SK-N-SH (cell line): Measurements from ENCODE around the gene BTG3. TPM values are rescaled to one million over a fixed set of nuclear protein-coding genes. Genes with fewer than 3 reads are reported as not detected.

ENCODE experiments used
- CTCF ChIA-PET: fragments of 300-600, 350-600 bp; formaldehyde crosslinking; extraction: SDS; loops from one replicate; lab custom pipeline; 2021; lab: Yijun Ruan, JAX
- POLR2A ChIA-PET: fragments of 350-600 bp; sonication (Branson Sonifier 250); formaldehyde crosslinking; extraction: SDS; loops from one replicate; lab custom pipeline; 2020; ENCODE audit warnings: antibody characterized with exemption, inconsistent platforms; lab: Yijun Ruan, JAX
- DNase-seq: peaks from one replicate; pipeline ENCODE4 v3.0.0; 2012
- H2AFZ ChIP-seq: fragments of 200-600 bp; sonication (generic); 2 replicates; pipeline ENCODE4 v1.8.1; 2016; ENCODE audit warnings: antibody characterized with exemption, mild to moderate bottlenecking, low read depth
- H3F3A ChIP-seq: fragments of 200-600 bp; sonication (generic); replicated peaks from 2 replicates; pipeline ENCODE3; 2016; ENCODE audit warnings: antibody characterized with exemption, mild to moderate bottlenecking; ENCODE audit not compliant: insufficient read depth
- H3K27ac ChIP-seq, 2 experiments: fragments of 200-500 bp in 1 of 2; fragments of 200-600 bp in 1 of 2; sonication (Bioruptor generic) in 1 of 2; sonication (generic), shearing (Covaris generic) in 1 of 2; 2 replicates each; pipeline versions ENCODE4 v1.5.1 to v1.6.1; 2014 to 2016; ENCODE audit warnings: low read depth in 2 of 2, inconsistent platforms in 1 of 2, low read length in 1 of 2, mild to moderate bottlenecking in 1 of 2, mixed read lengths in 1 of 2
- H3K27me3 ChIP-seq: fragments of 200-600 bp; sonication (generic), shearing (Covaris generic); 2 replicates; pipeline ENCODE4 v1.6.1; 2016; ENCODE audit warnings: mixed run types; ENCODE audit not compliant: insufficient read depth
- H3K36me3 ChIP-seq, 2 experiments: fragments of 200-500 bp in 1 of 2; fragments of 200-600 bp in 1 of 2; sonication (Bioruptor generic) in 1 of 2; sonication (generic) in 1 of 2; replicated peaks in 1 of 2; 2 replicates each; pipeline versions ENCODE3 to v1.5.1; 2014 to 2016; ENCODE audit warnings: low read length in 1 of 2, mild to moderate bottlenecking in 1 of 2; ENCODE audit not compliant: insufficient read depth in 2 of 2, control insufficient read depth in 1 of 2
- H3K4me1 ChIP-seq, 2 experiments: fragments of 200-500 bp in 1 of 2; fragments of 200-600 bp in 1 of 2; sonication (Bioruptor generic) in 1 of 2; sonication (generic), shearing (Covaris generic) in 1 of 2; 2 replicates each; pipeline versions ENCODE4 v1.5.1 to v1.6.1; 2014 to 2016; ENCODE audit warnings: low read depth in 1 of 2, low read length in 1 of 2, mixed run types in 1 of 2; ENCODE audit not compliant: insufficient read depth in 2 of 2, control insufficient read depth in 1 of 2
- H3K4me2 ChIP-seq: fragments of 200-600 bp; sonication (generic), shearing (Covaris generic); 2 replicates; pipeline ENCODE4 v1.6.1; 2017; ENCODE audit warnings: mixed run types
- H3K4me3 ChIP-seq, 2 experiments: fragments of 200-500 bp in 1 of 2; fragments of 200-600 bp in 1 of 2; sonication (Bioruptor generic) in 1 of 2; sonication (generic), shearing (Covaris generic) in 1 of 2; 2 replicates each; pipeline versions ENCODE4 v1.5.1 to v1.8.1; 2014 to 2016; ENCODE audit warnings: low read depth in 2 of 2, inconsistent platforms in 1 of 2, low read length in 1 of 2, mild to moderate bottlenecking in 1 of 2, mixed read lengths in 1 of 2, moderate library complexity in 1 of 2
- H3K79me2 ChIP-seq: fragments of 200-600 bp; sonication (generic); 2 replicates; pipeline ENCODE4 v1.8.1; 2017; ENCODE audit warnings: mild to moderate bottlenecking; ENCODE audit not compliant: insufficient read depth
- H3K9ac ChIP-seq: fragments of 200-600 bp; sonication (generic); 2 replicates; pipeline ENCODE4 v1.6.1; 2017; ENCODE audit warnings: mixed run types
- H3K9me2 ChIP-seq: fragments of 200-600 bp; sonication (generic); 2 replicates; pipeline ENCODE4 v1.6.1; 2017; ENCODE audit warnings: mixed run types
- H3K9me3 ChIP-seq: fragments of 200-600 bp; sonication (generic); 2 replicates; pipeline ENCODE4 v1.6.1; 2017; ENCODE audit warnings: mixed run types, mild to moderate bottlenecking, moderate library complexity
- H4K20me1 ChIP-seq: fragments of 200-600 bp; sonication (generic); 2 replicates; pipeline ENCODE4 v1.6.1; 2017; ENCODE audit warnings: mild to moderate bottlenecking, mixed run types; ENCODE audit not compliant: insufficient read depth
- CHD2 ChIP-seq: fragments of 150-350 bp; IDR thresholded peaks from 2 replicates; pipeline ENCODE4 v1.6.1; 2018; ENCODE audit warnings: low read length; ENCODE audit not compliant: partially characterized antibody
- CTCF ChIP-seq: fragments of 200-600 bp; sonication (generic); IDR thresholded peaks from 2 replicates; pipeline ENCODE4 v1.6.1; 2017; ENCODE audit warnings: antibody characterized with exemption, mild to moderate bottlenecking, moderate library complexity
- EP300 ChIP-seq, 2 experiments: IDR thresholded peaks; 2 replicates each; pipeline versions ENCODE4 v1.4.0 to v1.6.1; 2012; ENCODE audit warnings: borderline replicate concordance in 1 of 2, low read depth in 1 of 2, low read length in 1 of 2
- FOSL2 ChIP-seq: IDR thresholded peaks from 2 replicates; pipeline ENCODE4 v1.4.0; 2012; ENCODE audit warnings: low read depth, mild to moderate bottlenecking, moderate library complexity, borderline replicate concordance
- FOXM1 ChIP-seq: IDR thresholded peaks from 2 replicates; pipeline ENCODE4 v1.4.0; 2012; ENCODE audit warnings: low read depth, mild to moderate bottlenecking
- NFIC ChIP-seq: IDR thresholded peaks from 2 replicates; pipeline ENCODE4 v1.4.0; 2012; ENCODE audit warnings: borderline replicate concordance
- RAD21 ChIP-seq: IDR thresholded peaks from 2 replicates; pipeline ENCODE4 v1.6.1; 2012; ENCODE audit warnings: mild to moderate bottlenecking, low read length
- RFX5 ChIP-seq: IDR thresholded peaks from 2 replicates; pipeline ENCODE4 v1.6.1; 2012; ENCODE audit warnings: mild to moderate bottlenecking, improper control_type of control experiment, low read length
- SMC3 ChIP-seq: IDR thresholded peaks from 2 replicates; pipeline ENCODE4 v1.6.1; 2012; ENCODE audit warnings: low read depth, low read length, improper control_type of control experiment
- YY1 ChIP-seq: IDR thresholded peaks from 2 replicates; pipeline ENCODE4 v1.4.0; 2012; ENCODE audit warnings: low read depth, mild to moderate bottlenecking
- WGBS: methylation state at CpG from one replicate; pipeline ENCODE4 v1.1.6; 2017; ENCODE audit warnings: low lambda C conversion rate; 5-methylcytosine and 5-hydroxymethylcytosine counted together
- polyA plus RNA-seq, 3 experiments: library from polyadenylated mRNA; depleted of rRNA; stranded (reverse); fragments of >200 nt; gene quantifications; 2 replicates each; pipeline ENCODE4 v1.2.3, GENCODE V29; 2012

BTG3 gene
- polyA plus RNA-seq, 1 of the 3 experiments (the other 2 are of a cell fraction) = 36.7 TPM

DNA sequence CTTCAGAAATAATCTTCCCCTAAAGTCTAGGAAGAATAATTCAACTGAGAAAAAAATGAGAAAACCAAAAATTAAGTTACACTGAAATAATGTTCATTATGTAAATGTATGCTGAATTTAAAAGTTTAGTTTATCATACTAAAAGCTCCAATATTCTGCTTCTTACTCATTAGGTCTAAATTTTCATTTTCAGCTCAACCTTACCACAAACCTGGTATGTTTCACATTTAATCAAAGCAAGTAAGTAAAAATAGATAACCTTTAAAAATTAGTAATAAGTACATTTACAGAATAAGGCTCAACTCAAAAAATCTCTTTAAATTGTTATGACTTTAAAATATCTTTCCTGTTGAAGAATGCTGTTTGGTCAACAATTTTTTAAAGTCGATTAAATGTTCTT is 15.0 kb downstream of the BTG3 start:
- DNase-seq = no peak
- CTCF ChIA-PET = interaction anchor here (2.6 kb wide), 1 partner anchor 12 kb away, joined by 8 read pairs; no protein-coding TSS in a partner anchor
- Histone ChIP-seq H3K27ac (no peak overlapping the region), H3K9ac (no peak overlapping the region), H3K27me3 (no peaks in the 10 kb centered on the region), H3K79me2 (peaks cover 12% of the 10 kb centered on the region; the same call in 1 of the 2 replicates), H3F3A (no peaks in the 10 kb centered on the region), H4K20me1 (0 out of 2 replicates have a peak, but pooled peaks cover under 1% of the 10 kb centered on the region), H3K9me3 (no peaks in the 10 kb centered on the region), H3K36me3 (peaks cover 71 to 73% of the 10 kb centered on the region in 2 experiments), H3K4me2 (no peak overlapping the region), H3K4me1 (no peaks in the 10 kb centered on the region; a peak in 1 of 4 replicates), H3K9me2 (no peaks in the 10 kb centered on the region), H3K4me3 (no peak overlapping the region), H2AFZ (no peak overlapping the region)
- no peak for TF ChIP-seq FOSL2
- TF ChIP-seq YY1 = no peak
- TF ChIP-seq CHD2 = no peak
- POLR2A ChIA-PET = interaction anchor here (1.6 kb wide), 1 partner anchor 85 kb away, joined by 3 read pairs; the partner anchor contains the start of gene CXADR
- 54% methylated on average over 1 of the region's 1 CpG for WGBS

GRCh38 chr21:17590430-17590829 is 22.3 kb downstream of the BTG3 start:
- no peak overlapping the region for H2AFZ ChIP-seq
- TF ChIP-seq EP300 (IDR thresholded peaks at IDR 0.05; ENCODE audit: borderline replicate concordance in 1 of 2, low read depth in 1 of 2, low read length in 1 of 2) (no peak), NFIC (no peak), RFX5 (no peak)
- 0 out of 2 replicates have a peak, but pooled peaks cover 5% of the 10 kb centered on the region for H4K20me1 ChIP-seq
- no peaks in the 10 kb centered on the region for H3K79me2 ChIP-seq
- no peaks in the 10 kb centered on the region for H3F3A ChIP-seq
- H3K36me3 ChIP-seq = peaks cover 36 to 43% of the 10 kb centered on the region in 2 experiments
- 94% methylated on average over 4 of the region's 4 CpGs for WGBS
- H3K4me2 ChIP-seq = no peak overlapping the region
- H3K27me3 ChIP-seq = no peaks in the 10 kb centered on the region
- no peak overlapping the region for H3K4me3 ChIP-seq
- no peak overlapping the region for H3K27ac ChIP-seq
- DNase-seq = no peak
- no peaks in the 10 kb centered on the region; a peak in 1 of 4 replicates for H3K4me1 ChIP-seq
- ChIA-PET CTCF (interaction anchor here (1.0 to 2.9 kb wide), 2 partner anchors 36 to 204 kb away, joined by 3 to 15 read pairs; no protein-coding TSS in a partner anchor), POLR2A (no interaction called here)
- H3K9me2 ChIP-seq = no peaks in the 10 kb centered on the region
- no peaks in the 10 kb centered on the region for H3K9me3 ChIP-seq
- H3K9ac ChIP-seq = no peak overlapping the region

DNA sequence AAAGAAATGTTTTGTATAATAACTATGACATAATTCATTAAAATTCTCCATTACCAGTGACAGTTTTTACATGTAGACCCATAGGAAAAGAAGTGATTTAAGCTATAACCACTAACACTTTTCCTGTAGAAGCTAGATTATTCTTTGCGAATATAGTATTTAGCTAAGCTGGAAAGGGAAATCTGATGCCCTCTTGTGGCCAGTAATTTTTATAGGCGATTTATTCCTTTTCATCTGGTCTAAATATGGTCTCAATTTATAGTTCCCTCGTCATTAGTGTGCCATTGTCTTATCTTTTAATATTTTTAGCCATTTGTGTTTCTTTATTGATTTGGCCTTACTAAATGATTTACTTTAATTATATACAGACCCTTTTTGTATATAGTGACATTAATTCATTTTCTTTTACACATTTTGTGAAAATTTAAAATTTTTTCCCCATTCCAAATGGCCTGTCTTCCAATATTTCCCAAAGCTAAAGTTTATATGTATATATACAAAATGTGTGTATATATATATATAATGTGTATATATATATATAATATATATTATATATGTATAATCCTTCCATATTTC is 26.7 kb downstream of the BTG3 start:
- Histone ChIP-seq H3K27me3 (no peaks in the 10 kb centered on the region), H3K79me2 (no peaks in the 10 kb centered on the region), H3K9me2 (no peaks in the 10 kb centered on the region), H2AFZ (no peak overlapping the region), H3F3A (no peaks in the 10 kb centered on the region), H3K9ac (no peak overlapping the region), H3K4me2 (no peak overlapping the region), H3K4me3 (no peak overlapping the region; a peak in 1 of 4 replicates), H3K9me3 (no peaks in the 10 kb centered on the region), H3K27ac (no peak overlapping the region), H4K20me1 (no peaks in the 10 kb centered on the region), H3K4me1 (no peaks in the 10 kb centered on the region), H3K36me3 (peaks cover 3 to 8% of the 10 kb centered on the region in 2 experiments)
- ChIA-PET POLR2A (no interaction called here), CTCF (interaction anchor here (0.6 to 6.9 kb wide), 18 partner anchors 9 to 214 kb away, joined by 3 to 91 read pairs (median 5); no protein-coding TSS in a partner anchor)
- DNase-seq = peak; percentile 35
- TF ChIP-seq FOXM1 (no peak), RAD21 (peak; percentile 76), CTCF (peak; percentile 73), SMC3 (peak; percentile 73)
- 12% methylated on average over 3 of the region's 3 CpGs for WGBS
